ENCODE measurements around the gene APLP1.

GRCh38 chr19:35871611-35872010 is 3.2 kb downstream of the APLP1 start:
- no peak for TF ChIP-seq CTCF (IDR thresholded peaks at IDR 0.05)
- TF ChIP-seq POLR2A (IDR thresholded peaks at IDR 0.05), result no peak

All from thyroid gland (tissue), 4 donors.